Stimulated activated CD4-positive, alpha-beta T cell treated with anti-CD3 and anti-CD28 coated beads, TNF-alpha, amount 100 ng/mL, for 24 hours (primary cell): ENCODE results near the gene FAM237B.
"Not testable (repeated sequence)": the region's sequence is repeated elsewhere in the genome, so short reads cannot be mapped to it uniquely, and the experiment has no call there.

Experiments
- DNase-seq, 3 experiments: peaks; one replicate each; pipeline ENCODE4 v3.0.0-alpha.2; 2020; ENCODE audit warnings: low read depth in 3 of 3

Gene FAM237B

DNA sequence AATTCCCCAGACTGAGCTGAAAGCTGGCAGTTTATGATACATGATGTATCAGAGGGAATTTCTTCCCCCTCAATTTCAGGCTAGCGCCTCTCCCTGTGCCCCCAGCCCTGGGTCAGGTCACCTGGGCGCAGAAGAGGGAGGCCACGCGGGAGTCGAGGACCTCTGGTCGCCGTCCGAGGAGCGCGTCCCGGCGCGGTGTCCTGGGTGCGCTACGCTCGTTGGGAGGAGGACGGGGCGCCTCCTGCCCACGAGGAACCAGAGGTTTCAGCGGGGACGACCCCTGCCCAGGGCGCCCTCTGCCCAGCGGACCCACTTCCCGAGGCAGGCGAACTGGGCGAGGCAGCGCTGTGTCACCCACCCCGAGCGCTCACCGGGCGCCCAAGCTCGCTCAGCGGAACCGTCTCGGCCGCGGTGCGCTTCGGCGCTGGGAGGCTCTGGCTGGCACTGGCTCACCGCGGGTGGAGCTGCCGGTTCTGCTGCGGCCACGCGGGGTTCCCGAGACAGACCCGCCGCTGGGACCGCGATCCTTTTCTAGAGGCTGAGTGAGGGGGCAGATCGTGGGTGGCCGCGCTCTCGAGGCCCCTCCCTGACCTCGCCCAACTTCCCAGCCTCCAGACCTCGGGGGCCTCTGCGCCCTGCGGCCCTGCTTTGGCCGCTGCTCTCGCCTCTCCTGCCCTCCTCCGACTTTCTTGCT is at the start of gene FAM237B:
Gene FAM237B, minus strand, starts transcription at position 504 of the 694 bp plus-strand sequence. CDS start 1,556 bp downstream, outside the sequence.
- DNase-seq: peak in 1 of 3 experiments; percentile 10

DNA sequence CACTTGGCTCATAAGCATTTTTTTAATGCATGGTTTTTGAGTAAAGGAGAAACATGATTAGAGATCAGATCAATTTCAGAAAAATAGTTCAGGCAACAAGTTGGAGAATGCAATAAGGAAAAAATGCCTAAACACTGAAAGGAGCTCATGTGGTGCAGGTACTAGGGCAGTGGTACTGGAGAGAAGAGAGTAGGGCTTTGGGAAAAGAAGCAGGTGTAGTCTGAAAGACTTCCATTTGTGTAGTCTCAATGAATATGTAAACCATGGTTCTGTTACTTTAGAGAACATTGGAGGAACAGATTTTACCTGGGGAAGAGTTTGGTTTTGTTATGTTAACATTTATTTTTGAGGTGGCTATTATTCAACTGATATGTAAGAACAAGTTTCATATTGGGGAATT is 30.9 kb upstream of the FAM237B start:
- DNase-seq: no peak

DNA sequence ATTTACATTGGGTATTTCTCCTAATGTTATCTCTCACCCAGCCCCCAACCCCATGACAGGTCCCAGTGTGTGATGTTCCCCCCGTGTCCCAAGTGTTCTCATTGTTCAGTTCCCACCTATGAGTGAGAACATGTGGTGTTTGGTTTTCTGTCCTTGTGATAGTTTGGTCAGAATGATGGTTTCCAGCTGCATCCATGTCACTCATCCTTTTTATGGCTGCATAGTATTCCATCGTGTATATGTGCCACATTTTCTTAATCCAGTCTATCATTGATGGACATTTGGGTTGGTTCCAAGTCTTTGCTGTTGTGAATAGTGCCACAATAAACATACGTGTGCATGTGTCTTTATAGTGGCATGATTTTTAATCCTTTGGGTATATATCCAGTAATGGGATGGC is 28.9 kb upstream of the FAM237B start:
- DNase-seq: not testable (repeated sequence)

DNA sequence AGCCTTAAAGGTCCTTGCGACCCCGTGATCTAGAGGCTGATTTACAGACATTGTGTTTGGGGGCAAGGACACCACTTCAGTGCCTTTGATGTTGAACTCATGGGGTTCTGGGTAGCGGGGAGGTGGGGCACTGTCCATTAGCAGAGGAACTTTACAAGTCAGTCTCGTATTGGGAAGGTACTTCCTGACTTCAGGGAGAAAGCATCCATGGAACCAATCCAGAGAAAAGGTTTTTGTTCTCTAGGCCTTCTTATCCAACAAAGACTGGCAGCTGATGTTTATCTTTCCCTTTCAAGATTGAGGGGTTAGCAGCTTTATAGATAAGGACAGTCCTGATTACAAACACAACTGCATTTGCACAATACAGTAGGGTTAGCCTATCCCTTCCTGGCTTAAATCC is 28.2 kb upstream of the FAM237B start:
- no peak for DNase-seq

DNA sequence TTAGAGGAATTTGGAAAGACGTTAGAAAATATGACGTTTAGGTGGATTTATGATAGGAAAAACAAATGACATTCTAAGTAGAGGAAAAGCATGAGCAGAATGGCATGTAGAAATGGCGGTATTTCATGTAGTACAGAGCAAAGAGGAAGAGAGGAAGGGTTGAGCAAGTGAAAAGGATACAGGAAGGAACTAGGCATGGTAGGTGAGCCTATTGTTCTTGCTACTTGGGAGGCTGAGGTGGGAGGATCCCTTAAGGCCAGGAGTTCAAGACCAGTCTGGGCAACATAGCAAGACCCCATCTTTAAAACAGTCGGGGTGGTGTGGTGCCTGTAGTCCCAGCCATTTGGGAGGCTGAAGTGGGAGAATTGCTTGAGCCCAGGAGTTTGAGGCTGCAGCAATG is 26.7 kb upstream of the FAM237B start:
- no peak for DNase-seq

DNA sequence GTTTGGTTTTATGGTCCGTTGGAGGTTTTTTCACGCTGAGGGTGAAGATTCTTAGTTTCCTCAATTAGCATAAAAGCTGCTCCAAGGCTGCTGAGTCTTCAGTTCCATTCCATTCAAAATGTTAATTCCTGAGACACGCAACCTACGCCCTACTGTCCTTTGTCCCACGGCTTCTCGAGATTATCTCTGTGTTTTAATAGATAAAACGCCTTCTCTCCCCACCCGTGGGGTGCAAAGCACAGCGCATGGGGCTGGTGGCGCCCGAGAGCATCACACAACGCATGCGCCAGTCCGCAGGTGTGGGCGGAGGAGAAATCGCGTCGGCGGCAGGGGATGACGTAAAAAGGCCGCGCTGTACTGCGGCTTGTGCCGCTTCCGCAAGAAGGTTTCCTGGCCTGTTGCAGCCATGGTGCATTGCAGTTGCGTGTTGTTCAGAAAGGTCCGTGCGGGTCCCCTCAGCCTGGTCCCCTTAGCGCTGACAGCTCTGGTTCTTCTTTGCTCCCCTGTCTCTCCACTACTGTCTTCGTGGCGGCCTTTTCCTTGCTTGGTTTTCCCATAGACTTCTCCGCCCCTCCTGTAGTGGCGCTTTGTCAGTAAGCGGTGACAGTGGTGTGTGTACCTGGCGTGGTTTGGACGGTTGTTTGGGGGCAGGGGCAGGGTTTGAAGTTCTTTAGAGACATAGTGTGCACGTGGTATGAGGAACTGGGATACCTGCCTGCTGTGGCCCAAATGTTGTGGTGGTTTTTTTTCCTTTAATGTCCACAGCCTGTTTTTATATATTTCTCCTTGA is 25.4 kb upstream of the FAM237B start, which contains the start of gene GTPBP10:
Gene GTPBP10, plus strand, starts transcription at position 381 of the 790 bp plus-strand sequence. Its CDS starts 26 bp downstream, at position 407.
- peak; percentile 92 to 93 (median 92) for DNase-seq

DNA sequence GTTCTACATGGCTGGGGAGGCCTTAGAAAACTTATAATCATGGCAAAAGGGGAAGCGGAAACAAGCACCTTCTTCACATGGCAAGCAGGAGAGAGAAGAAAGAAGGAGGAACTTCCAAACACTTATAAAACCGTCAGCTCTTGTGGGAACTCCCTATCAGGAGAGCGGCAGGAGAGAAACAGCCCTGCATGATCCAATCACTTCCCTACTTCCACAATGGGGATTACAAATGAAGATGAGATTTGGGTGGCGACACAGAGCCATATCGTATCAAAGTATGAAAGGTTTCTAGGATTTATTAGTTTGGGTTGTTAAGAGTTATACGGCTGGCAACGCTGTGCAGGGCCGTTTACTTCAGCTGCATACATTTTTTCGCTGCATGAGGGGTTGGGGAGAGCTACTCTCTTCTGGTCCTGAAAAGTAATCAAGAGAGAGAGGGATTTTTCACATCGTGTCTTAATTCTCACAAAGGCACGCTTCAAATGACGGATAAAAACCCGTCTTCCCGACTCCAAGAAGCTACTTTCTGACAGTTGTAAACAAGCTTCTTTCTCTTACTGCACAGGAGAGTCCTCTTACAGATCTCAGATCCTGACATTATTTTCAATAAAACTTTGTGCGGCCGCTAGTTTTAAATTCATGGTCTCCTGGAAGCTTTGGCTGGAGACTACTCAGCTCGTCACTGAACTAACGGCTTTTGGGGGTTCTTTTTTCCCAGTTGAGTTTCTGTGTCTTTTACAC is 24.7 kb upstream of the FAM237B start:
- peak in 1 of 3 experiments; percentile 0 for DNase-seq

DNA sequence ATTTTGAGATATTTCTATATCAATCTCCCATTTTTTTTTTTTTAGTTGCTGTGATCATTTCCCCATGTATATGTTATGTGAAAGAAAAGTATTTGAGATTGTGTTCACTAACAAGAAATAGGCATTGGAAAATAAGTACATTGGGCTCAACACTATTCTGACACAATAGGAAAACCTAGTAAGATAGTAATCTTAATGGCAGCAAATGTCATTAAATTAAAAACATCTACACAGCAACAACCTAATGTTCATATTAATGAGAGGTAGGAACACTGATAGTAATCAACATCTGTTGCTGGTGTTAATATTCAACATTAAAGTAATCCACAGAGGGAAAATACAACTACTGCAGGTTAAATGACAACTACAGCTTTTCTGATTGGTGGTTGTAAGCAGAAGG is 23.9 kb upstream of the FAM237B start:
- no peak for DNase-seq

DNA sequence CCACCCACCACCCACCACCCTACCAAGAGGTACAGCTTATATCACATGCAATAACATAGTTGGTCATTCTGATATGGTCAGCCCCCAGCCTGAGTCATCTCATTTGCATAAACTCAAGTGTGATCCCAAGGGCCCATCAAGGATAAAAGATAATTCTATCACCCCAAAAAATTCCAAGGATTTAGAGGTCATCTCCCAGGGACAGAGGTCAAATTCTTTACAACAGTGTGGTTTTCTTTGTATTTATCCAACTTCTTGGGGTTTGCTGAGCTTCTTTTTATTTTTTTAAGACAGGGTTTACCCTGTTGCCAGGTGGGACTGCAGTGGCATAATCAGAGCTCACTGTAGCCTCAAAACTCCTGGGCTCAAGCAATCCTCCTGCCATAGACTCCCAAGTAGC is 16.0 kb upstream of the FAM237B start:
- no peak for DNase-seq

DNA sequence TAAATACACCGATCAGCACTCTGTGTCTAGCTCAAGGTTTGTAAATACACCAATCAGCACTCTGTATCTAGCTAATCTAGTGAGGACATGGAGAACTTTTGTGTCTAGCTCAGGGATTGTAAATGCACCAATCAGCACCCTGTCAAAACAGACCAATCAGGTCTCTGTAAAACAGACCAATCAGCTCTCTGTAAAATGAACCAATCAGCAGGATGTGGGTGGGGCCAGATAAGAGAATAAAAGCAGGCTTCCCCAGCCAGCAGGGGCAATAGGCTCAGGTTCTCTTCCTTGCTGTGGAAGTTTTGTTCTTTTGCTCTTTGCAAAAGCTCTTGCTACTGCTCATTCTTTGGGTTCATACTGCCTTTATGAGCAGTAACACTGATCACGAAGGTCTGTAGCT is 13.8 kb upstream of the FAM237B start:
- DNase-seq: not testable (repeated sequence)

DNA sequence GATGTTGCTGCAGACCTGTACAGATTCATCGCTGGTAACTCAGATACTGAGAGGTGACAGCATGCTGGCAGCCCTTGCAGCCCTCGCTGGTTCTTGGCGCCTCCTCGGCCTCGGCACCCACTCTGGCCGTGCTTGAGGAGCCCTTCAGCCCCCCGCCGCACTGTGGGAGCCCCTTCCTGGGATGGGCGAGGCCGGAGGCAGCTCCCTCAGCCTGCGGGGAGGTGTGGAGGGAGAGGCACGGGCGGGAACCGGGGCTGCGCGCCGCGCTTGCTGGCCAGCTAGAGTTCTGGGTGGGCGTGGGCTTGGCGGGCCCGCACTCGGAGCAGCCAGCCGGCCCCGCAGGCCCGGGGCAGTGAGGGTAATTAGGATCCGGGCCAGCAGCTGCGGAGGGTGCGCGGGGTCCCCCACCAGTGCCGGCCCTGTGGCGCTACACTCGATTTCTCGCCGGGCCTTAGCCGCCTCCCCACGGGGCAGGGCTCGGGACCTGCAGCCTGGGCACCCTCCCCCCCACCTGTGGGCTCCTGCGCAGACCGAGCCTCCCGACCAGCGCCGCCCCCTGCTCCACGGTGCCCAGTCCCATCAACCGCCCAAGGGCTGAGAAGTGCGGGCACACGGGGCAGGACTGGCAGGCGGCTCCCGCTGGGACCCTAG is 13.2 kb upstream of the FAM237B start:
- DNase-seq: no peak

DNA sequence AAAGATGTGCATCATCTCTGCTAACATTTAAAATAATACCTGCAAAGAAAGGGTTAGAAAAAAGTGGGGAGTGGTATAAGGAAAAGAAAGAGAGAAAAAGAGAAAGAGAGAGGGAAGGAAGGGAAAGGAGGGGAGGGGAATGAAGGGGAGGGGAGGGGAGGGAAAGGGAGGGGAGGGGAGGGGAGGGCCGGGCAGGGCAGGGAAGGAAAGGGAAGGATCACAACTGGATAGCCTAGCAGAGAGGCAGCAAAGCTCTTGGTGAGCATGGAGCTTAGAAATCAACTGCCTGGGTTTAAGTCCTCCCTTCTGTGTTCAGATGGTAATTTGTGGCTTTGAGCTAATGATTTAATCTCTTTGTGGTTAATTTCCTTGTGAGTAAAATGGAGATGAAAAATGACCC is 5.4 kb upstream of the FAM237B start:
- DNase-seq: no peak

DNA sequence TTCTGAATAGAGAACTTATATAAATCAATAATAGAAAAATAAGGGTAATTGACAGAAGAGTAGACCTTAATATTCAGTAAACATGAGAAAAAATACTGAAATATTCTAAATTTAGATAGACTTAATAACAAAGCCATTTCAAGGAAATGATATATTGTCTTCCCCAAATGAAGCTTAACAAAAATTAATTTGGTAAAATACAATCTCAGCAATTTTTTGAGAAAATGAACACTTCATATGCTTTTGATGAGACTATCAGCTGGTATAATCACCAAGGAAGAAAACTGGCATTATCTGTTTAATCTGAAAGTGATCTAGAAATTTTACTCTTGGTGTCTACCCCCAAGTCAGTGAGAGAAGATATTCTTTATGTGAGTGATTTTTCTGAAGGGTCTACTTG is 1.7 kb upstream of the FAM237B start:
- DNase-seq: no peak

DNA sequence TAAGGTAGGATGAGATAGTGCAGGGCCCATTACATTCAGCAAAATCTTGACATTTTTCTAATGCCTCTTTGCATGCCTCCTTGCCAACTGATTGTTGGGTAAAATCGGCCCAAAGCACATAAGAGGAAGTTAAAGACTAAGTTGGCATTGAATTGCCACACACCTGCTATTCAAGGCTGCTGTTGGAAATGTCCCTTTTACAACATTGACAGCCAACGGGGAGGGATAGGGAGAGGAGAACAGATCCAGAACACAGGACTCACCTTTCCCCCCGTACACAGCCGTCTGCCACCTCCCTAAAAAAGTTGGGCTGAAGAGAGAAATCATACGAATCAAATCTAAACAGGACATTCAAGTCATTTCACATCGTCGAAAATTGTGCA is 695 bp downstream of the FAM237B start:
- DNase-seq: no peak

DNA sequence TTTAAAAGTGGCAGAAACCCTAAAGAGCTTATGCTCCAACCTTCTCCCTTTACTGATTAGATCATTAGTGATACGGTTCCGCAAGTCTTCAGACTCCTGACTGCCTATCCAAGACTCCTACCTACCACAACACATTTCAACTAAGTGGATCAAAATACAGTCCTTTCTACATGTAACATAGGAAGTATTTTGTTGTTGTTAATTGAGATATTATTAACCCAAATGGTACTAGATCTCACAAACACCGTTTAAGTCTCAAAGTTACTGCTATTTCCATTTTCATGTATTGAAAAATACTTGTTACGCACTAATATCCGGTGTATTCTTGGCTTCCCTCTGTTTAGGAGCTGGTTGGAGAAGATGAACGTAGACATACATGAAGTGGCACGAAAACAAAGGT is 1.1 kb downstream of the FAM237B start:
- DNase-seq: no peak

DNA sequence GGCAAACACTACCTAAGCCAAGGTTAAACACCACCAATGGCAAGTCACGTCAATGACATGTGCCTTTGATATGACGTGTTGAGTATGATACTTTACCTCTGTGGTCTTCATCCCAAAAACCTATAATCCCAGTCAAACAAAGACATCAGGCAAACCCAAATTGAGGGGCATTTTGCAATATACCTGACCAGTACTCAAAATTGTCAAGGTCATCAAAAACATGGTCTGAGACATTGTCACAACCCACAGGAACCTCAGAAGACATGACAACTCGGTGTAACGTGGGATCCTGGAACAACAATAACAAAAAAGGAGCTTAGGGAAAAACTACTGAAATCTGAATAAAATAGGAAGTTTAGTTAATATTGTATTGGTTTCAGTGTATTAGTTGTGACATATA is 7.2 kb downstream of the FAM237B start:
- DNase-seq: no peak

DNA sequence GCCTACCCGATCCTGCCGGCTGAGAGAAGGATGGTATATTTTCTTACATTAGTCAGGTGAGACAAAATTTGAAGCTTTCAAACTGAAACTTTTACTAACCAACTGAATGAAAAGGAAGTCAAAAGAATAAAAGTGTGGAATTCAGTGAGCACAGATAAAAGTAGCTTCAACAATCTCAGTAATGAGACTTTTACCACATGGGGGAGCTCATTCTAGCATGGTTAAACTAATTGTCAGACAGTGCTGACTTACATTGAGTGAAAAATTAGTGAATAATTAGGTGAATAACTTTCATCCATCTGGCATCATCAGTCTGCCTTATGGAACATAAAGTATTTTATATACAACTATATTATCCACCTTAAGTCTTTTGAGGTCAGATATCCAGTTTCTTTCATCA is 8.4 kb downstream of the FAM237B start:
- no peak for DNase-seq

DNA sequence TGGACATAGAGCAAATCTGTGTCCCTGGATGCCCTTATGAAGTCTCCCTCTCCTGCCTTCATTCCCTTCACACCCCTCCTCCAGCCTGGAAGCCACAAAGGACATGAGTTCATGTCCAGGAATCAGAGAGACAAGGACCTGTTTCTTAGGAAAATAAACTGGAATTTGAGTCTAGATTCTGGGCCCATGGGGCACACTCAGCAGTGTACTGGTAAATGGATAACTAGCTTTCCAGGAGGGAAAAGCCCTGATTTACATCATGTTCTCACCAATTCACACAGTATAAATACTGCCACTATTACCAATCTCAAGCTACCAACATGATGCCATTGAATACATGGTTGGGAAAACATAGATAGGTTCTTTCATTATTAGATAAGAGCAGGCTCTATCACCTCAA is 9.9 kb downstream of the FAM237B start:
- no peak for DNase-seq

DNA sequence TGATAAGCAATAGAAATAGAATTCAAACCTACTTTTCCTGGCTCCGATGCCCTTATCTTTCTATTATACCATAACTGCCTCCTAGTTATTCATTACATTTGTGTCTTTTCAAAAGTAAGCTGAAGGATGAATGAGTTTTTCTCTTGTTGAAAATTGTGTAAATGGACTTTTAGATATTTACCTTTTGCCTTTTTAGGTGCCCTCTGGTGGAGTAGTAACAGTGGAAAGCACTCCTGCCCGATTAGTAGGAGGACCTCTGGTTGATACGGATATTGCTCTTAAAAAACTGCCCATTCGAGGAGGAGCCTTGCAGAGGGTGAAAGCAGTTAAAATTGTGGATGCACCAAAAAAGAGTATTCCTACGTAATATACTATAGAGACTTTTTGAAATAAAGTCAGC is 11.2 kb downstream of the FAM237B start:
- no peak for DNase-seq

DNA sequence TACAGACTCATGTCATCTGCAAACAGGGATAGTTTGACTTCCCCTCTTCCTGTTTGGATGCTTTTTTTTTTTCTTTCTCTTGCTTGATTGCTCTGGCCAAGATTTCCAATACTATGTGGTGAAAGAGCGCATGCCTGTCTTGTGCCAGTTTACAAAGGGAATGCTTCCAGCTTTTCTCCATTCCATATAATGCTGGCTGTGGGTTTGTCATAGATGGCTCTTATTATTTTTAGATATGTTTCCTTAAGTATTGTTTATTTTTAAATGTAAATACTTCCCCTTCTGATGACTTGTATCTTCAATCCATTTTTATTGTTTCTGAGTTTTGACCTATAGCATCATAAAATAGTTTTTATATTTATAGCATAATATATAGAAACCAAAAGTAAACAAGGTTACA is 17.9 kb downstream of the FAM237B start:
- DNase-seq: no peak

DNA sequence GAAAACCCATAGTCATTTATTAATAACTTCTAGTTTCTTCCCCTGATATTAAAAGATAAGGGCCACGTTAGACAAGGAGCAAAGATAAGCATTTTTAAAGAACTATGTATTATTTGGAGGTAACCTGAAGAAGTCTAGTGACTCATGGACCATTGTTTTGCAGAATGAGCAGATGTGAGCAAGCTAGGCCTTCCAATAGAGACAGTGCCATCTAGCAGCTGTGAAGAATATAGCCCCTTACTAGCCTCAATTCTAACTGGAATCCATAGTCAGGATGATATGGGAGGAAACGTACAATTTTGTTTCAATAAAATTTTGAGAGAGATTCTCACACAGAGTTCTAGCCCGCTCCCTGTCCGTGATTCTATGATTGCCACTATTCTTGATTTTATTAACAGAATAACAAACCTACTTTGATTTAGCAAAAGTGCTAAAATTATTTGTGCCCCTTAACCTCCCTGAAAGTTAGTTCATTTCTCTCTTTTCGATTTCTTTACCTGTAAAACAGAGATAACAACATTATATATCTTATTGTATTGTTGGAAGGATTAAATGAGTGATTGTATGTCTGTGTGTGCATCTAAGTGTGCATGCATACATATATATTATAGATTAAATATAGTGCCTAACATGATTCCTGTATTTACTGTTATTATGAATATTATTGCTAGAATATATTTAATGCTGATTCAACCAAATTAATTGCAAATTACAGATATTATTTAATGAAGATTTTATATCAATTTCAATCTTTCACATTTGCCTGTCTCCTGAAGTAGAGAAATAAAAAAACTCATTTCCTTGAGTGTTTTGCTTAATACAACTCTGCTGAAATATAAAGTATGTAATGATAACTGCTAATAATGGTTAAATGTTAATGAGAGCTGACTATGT is 22.7 kb downstream of the FAM237B start:
- no peak for DNase-seq
